ENCODE data around the gene KLHL25. TPM values are rescaled to one million over a fixed set of nuclear protein-coding genes. Genes with fewer than 3 reads are reported as not detected.
A peak's percentile ranks its signal among the peaks of the same experiment; 100 is the strongest.

Gene KLHL25
- total RNA-seq, 1 experiment from 2014 or later: 18.4 TPM

- WGBS (ENCODE audit: extremely low coverage, insufficient read length, low lambda C conversion rate): no CpG with 5 or more reads among the region's 3 CpGs
- Histone ChIP-seq H3K56ac (ENCODE audit: insufficient read length, low read depth, low read length) (no peak overlapping the region), H2AFZ (ENCODE audit: low read length) (no peak overlapping the region), H2BK120ac (ENCODE audit: low read depth, low read length, poor library complexity, severe bottlenecking) (no peak overlapping the region), H2BK5ac (ENCODE audit: insufficient read length, low read length) (no peak overlapping the region), H4K8ac (replicated peaks; ENCODE audit: insufficient read length, low read depth, low read length) (no peak overlapping the region), H3K4me2 (ENCODE audit: insufficient read depth, insufficient read length, low read length) (no peak overlapping the region), H2BK15ac (ENCODE audit: low read depth, low read length) (peak overlapping the region; percentile 40; the same call in 1 of the 2 replicates), H3K9ac (ENCODE audit: extremely low read depth, insufficient read length, low read length) (no peak overlapping the region), H2AK5ac (ENCODE audit: insufficient read length, low read length) (no peak overlapping the region), H3K27ac (ENCODE audit: insufficient read length, low read depth, low read length) (no peak overlapping the region), H4K5ac (ENCODE audit: insufficient read length, low read depth, low read length) (no peak overlapping the region), H3K23ac (ENCODE audit: insufficient read length, low read depth, low read length) (no peak overlapping the region), H3K14ac (ENCODE audit: insufficient read depth, low read length) (no peak overlapping the region), H3K23me2 (ENCODE audit: insufficient read length, low read depth, low read length, poor library complexity, severe bottlenecking) (no peaks in the 10 kb centered on the region), H3K79me2 (ENCODE audit: insufficient read depth, low read length) (no peaks in the 10 kb centered on the region), H3K4ac (ENCODE audit: low read depth, low read length) (no peak overlapping the region), H2BK12ac (ENCODE audit: insufficient read length, low read depth, low read length) (no peak overlapping the region), H3K18ac (ENCODE audit: insufficient read length, low read depth, low read length) (no peak overlapping the region), H3K9me3 (ENCODE audit: control insufficient read depth, low read depth, low read length) (no peaks in the 10 kb centered on the region), H2BK20ac (ENCODE audit: low read depth, low read length, poor library complexity, severe bottlenecking) (no peak overlapping the region), H3T11ph (ENCODE audit: low read length) (no peak overlapping the region), H4K91ac (ENCODE audit: insufficient read length, low read depth, low read length) (no peak overlapping the region), H3K4me1 (ENCODE audit: insufficient read depth, low read length) (no peaks in the 10 kb centered on the region), H4K20me1 (ENCODE audit: control insufficient read depth, insufficient read depth, insufficient read length) (no peaks in the 10 kb centered on the region), H3K79me1 (ENCODE audit: insufficient read depth, low read depth, low read length, poor library complexity, severe bottlenecking) (no peaks in the 10 kb centered on the region), H3K27me3 (ENCODE audit: insufficient read depth, low read length) (no peaks in the 10 kb centered on the region)
- no peak for TF ChIP-seq CTCF (conservative IDR thresholded peaks at IDR 0.05)
- Mint-ChIP-seq H3K4me3 (no peak overlapping the region), H3K4me1 (no peaks in the 10 kb centered on the region), H3K36me3 (ENCODE audit: insufficient read depth in 1 of 3, low read depth in 3 of 3) (peaks cover 0 to 41% (median 25%) of the 10 kb centered on the region in 3 experiments; a peak in 6 of 7 replicates), H3K9me3 (no peaks in the 10 kb centered on the region), H3K27ac (no peak overlapping the region), H3K27me3 (ENCODE audit: low read depth) (no peaks in the 10 kb centered on the region)
- DNase-seq: no peak
Observed at GRCh38 chr15:85725019-85725418, 69.7 kb downstream of the KLHL25 start.
